Measurements from ENCODE around the gene SLC26A3.
"Not testable (repeated sequence)": the region's sequence is repeated elsewhere in the genome, so short reads cannot be mapped to it uniquely, and the experiment has no call there.

Gene SLC26A3

DNA sequence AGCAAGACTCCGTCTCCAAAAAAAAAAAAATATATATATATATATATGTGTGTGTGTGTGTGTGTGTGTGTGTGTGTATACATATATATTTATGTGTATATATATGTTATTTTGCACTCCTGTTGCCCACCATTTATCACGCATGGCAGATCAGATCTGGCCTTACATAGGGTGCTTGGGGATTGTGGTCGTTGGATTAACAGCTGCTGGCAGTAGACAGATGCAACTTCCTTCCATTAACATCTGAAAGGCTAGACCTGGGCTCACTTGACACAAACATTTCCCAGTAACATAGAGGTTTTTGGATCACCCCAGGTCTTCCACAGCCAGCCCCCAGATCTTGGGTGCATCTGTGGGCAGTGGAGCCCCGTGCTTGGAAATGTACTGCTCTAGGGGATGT lies 47.2 kb upstream of the SLC26A3 start:
- POLR2A ChIA-PET = no interaction called here
- CTCF ChIA-PET = interaction anchor here (0.6 kb wide), 1 partner anchor 15 kb away, joined by 3 read pairs; no protein-coding TSS in a partner anchor
- H3K27ac ChIP-seq (ENCODE audit: extremely low read depth, low read depth, low read length) = no peak overlapping the region

DNA sequence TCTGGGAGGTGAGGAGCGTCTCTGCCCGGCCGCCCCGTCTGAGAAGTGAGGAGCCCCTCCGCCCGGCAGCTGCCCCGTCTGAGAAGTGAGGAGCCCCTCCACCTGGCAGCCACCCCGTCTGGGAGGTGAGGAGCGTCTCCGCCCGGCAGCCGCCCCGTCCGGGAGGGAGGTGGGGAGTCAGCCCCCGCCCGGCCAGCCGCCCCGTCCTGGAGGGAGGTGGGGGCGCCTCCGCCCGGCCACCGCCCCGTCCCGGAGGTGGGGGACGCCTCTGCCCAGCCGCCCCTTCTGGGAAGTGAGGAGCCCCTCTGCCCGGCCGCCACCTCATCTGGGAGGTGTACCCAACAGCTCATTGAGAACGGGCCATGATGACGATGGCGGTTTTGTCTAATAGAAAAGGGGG lies 45.2 kb upstream of the SLC26A3 start:
- H3K4me3 ChIP-seq (ENCODE audit: low read depth, low read length); H3K9me3 ChIP-seq (ENCODE audit: control insufficient read depth, insufficient read depth, low read depth, low read length); CTCF ChIA-PET; POLR2A ChIA-PET; H3K4me1 ChIP-seq (ENCODE audit: control insufficient read depth, insufficient read depth, low read length); H3K36me3 ChIP-seq (ENCODE audit: control insufficient read depth in 2 of 2, insufficient read depth in 1 of 2, low read length in 2 of 2); H3K27ac ChIP-seq (ENCODE audit: extremely low read depth, low read depth, low read length): not testable (repeated sequence)

More for the DNA sequence above, 47.2 kb upstream of the SLC26A3 start:
- TF ChIP-seq GLIS1 (tag by site-specific recombination; IDR thresholded peaks at IDR 0.05) (no peak), ZNF610 (tag by site-specific recombination; IDR thresholded peaks at IDR 0.05; ENCODE audit: borderline replicate concordance) (no peak), ZNF404 (tag by site-specific recombination; IDR thresholded peaks at IDR 0.05) (no peak), ZNF202 (tag by site-specific recombination; IDR thresholded peaks at IDR 0.05; ENCODE audit: borderline replicate concordance) (no peak), ZNF214 (tag by site-specific recombination; IDR thresholded peaks at IDR 0.05; ENCODE audit: borderline replicate concordance) (no peak), HOXA7 (CRISPR knock-in tag; IDR thresholded peaks at IDR 0.05; ENCODE audit: borderline replicate concordance) (no peak), ZNF221 (tag by site-specific recombination; IDR thresholded peaks at IDR 0.05; ENCODE audit: borderline replicate concordance) (no peak), ZNF558 (tag by site-specific recombination; IDR thresholded peaks at IDR 0.05) (no peak), ZBTB20 (tag by site-specific recombination; IDR thresholded peaks at IDR 0.05) (no peak), ZNF433 (tag by site-specific recombination; IDR thresholded peaks at IDR 0.05; ENCODE audit: low read depth) (no peak)
- TF ChIP-seq, protein P1, sequence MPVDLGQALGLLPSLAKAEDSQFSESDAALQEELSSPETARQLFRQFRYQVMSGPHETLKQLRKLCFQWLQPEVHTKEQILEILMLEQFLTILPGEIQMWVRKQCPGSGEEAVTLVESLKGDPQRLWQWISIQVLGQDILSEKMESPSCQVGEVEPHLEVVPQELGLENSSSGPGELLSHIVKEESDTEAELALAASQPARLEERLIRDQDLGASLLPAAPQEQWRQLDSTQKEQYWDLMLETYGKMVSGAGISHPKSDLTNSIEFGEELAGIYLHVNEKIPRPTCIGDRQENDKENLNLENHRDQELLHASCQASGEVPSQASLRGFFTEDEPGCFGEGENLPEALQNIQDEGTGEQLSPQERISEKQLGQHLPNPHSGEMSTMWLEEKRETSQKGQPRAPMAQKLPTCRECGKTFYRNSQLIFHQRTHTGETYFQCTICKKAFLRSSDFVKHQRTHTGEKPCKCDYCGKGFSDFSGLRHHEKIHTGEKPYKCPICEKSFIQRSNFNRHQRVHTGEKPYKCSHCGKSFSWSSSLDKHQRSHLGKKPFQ (tag by site-specific recombination; IDR thresholded peaks at IDR 0.05) = no peak
- TF ChIP-seq, protein P2, sequence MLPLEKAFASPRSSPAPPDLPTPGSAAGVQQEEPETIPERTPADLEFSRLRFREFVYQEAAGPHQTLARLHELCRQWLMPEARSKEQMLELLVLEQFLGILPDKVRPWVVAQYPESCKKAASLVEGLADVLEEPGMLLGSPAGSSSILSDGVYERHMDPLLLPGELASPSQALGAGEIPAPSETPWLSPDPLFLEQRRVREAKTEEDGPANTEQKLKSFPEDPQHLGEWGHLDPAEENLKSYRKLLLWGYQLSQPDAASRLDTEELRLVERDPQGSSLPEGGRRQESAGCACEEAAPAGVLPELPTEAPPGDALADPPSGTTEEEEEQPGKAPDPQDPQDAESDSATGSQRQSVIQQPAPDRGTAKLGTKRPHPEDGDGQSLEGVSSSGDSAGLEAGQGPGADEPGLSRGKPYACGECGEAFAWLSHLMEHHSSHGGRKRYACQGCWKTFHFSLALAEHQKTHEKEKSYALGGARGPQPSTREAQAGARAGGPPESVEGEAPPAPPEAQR (tag by site-specific recombination; IDR thresholded peaks at IDR 0.05) = no peak
- TF ChIP-seq, protein P3, sequence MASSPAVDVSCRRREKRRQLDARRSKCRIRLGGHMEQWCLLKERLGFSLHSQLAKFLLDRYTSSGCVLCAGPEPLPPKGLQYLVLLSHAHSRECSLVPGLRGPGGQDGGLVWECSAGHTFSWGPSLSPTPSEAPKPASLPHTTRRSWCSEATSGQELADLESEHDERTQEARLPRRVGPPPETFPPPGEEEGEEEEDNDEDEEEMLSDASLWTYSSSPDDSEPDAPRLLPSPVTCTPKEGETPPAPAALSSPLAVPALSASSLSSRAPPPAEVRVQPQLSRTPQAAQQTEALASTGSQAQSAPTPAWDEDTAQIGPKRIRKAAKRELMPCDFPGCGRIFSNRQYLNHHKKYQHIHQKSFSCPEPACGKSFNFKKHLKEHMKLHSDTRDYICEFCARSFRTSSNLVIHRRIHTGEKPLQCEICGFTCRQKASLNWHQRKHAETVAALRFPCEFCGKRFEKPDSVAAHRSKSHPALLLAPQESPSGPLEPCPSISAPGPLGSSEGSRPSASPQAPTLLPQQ (tag by site-specific recombination; IDR thresholded peaks at IDR 0.05) = no peak
- no peak overlapping the region for H3K4me3 ChIP-seq (ENCODE audit: low read depth, low read length)
- no peaks in the 10 kb centered on the region for H3K9me3 ChIP-seq (ENCODE audit: control insufficient read depth, insufficient read depth, low read depth, low read length)
- H3K4me1 ChIP-seq (ENCODE audit: control insufficient read depth, insufficient read depth, low read length) = no peaks in the 10 kb centered on the region
- H3K36me3 ChIP-seq (ENCODE audit: control insufficient read depth in 2 of 2, insufficient read depth in 1 of 2, low read length in 2 of 2) = no peaks in the 10 kb centered on the region

DNA sequence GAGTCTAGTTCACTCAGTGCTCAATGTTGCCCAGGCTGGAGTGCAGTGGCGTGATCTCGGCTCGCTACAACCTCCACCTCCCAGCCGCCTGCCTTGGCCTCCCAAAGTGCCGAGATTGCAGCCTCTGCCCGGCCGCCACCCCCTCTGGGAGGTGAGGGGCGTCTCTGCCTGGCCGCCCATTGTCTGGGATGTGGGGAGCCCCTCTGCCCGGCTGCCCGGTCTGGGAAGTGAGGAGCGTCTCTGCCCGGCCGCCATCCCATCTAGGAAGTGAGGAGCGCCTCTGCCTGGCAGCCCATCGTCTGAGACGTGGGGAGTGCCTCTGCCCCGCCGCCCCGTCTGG lies 44.8 kb upstream of the SLC26A3 start:
- H3K36me3 ChIP-seq (ENCODE audit: control insufficient read depth in 2 of 2, insufficient read depth in 1 of 2, low read length in 2 of 2); H3K9me3 ChIP-seq (ENCODE audit: control insufficient read depth, insufficient read depth, low read depth, low read length); CTCF ChIA-PET; POLR2A ChIA-PET; H3K4me1 ChIP-seq (ENCODE audit: control insufficient read depth, insufficient read depth, low read length); H3K27ac ChIP-seq (ENCODE audit: extremely low read depth, low read depth, low read length); H3K4me3 ChIP-seq (ENCODE audit: low read depth, low read length): not testable (repeated sequence)

DNA sequence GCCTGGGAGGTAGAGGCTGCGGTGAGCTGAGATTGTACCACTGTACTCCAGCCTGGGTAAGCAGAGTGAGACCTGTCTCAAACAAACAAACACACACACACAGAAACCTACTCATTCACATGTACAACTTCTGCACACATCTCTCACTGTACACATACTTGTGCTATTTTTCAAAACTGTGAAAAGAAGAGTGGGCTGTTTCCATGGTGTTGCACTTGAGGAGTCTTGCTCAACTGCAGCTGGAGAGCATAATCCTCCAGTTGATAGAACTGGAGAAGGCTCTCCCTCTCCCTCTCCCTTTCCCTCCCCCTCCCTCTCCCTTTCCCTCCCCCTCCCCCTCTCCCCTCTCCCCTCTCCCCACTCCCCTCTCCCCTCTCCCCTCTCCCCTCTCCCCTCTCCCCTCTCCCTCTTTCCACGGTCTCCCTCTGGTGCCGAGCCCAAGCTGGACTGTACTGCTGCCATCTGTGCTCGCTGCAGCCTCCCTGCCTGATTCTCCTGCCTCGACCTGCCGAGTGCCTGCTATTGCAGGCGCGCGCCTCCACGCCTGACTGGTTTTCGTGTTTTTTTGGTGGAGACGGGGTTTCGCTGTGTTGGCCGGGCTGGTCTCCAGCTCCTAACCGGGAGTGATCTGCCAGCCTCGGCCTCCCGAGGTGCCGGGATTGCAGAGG lies 44.3 kb upstream of the SLC26A3 start:
- no peaks in the 10 kb centered on the region for H3K36me3 ChIP-seq (ENCODE audit: control insufficient read depth in 2 of 2, insufficient read depth in 1 of 2, low read length in 2 of 2)
- no peaks in the 10 kb centered on the region for H3K9me3 ChIP-seq (ENCODE audit: control insufficient read depth, insufficient read depth, low read depth, low read length)
- TF ChIP-seq, protein P4, sequence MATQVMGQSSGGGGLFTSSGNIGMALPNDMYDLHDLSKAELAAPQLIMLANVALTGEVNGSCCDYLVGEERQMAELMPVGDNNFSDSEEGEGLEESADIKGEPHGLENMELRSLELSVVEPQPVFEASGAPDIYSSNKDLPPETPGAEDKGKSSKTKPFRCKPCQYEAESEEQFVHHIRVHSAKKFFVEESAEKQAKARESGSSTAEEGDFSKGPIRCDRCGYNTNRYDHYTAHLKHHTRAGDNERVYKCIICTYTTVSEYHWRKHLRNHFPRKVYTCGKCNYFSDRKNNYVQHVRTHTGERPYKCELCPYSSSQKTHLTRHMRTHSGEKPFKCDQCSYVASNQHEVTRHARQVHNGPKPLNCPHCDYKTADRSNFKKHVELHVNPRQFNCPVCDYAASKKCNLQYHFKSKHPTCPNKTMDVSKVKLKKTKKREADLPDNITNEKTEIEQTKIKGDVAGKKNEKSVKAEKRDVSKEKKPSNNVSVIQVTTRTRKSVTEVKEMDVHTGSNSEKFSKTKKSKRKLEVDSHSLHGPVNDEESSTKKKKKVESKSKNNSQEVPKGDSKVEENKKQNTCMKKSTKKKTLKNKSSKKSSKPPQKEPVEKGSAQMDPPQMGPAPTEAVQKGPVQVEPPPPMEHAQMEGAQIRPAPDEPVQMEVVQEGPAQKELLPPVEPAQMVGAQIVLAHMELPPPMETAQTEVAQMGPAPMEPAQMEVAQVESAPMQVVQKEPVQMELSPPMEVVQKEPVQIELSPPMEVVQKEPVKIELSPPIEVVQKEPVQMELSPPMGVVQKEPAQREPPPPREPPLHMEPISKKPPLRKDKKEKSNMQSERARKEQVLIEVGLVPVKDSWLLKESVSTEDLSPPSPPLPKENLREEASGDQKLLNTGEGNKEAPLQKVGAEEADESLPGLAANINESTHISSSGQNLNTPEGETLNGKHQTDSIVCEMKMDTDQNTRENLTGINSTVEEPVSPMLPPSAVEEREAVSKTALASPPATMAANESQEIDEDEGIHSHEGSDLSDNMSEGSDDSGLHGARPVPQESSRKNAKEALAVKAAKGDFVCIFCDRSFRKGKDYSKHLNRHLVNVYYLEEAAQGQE (tag by site-specific recombination; IDR thresholded peaks at IDR 0.05) = no peak
- no peak for TF ChIP-seq ZNF561 (tag by site-specific recombination; IDR thresholded peaks at IDR 0.05; ENCODE audit: borderline replicate concordance)
- no peak for TF ChIP-seq ZNF548 (tag by site-specific recombination; IDR thresholded peaks at IDR 0.05)
- no peak for TF ChIP-seq ZNF202 (tag by site-specific recombination; IDR thresholded peaks at IDR 0.05; ENCODE audit: borderline replicate concordance)
- ChIA-PET POLR2A (no interaction called here), CTCF (no interaction called here)
- no peak overlapping the region for H3K4me3 ChIP-seq (ENCODE audit: low read depth, low read length)
- no peaks in the 10 kb centered on the region for H3K4me1 ChIP-seq (ENCODE audit: control insufficient read depth, insufficient read depth, low read length)
- no peak overlapping the region for H3K27ac ChIP-seq (ENCODE audit: extremely low read depth, low read depth, low read length)

All from HEK293 (cell line).